Hematopoietic multipotent progenitor cell treated with erythropoietin and hydrocortisone succinate and interleukin-3 and kit ligand, for 6 days (in vitro differentiated cells): ENCODE results near the gene MAML1.

Experiments
- DNase-seq: peaks from one replicate; pipeline ENCODE4 v3.0.0-alpha.2; 2015

The MAML1 gene

GRCh38 chr5:179805529-179806249, 73.1 kb downstream of the MAML1 start:
- peak; percentile 63 for DNase-seq

GRCh38 chr5:179806250-179807048, 73.8 kb downstream of the MAML1 start, which contains the start of gene MGAT4B:
Gene MGAT4B, minus strand, starts transcription at chr5:179806866. Its CDS starts 283 bp downstream, at chr5:179806583.
- peak; percentile 90 for DNase-seq

GRCh38 chr5:179812135-179812825, 79.7 kb downstream of the MAML1 start:
- no peak for DNase-seq

GRCh38 chr5:179812997-179813607, 80.5 kb downstream of the MAML1 start:
- no peak for DNase-seq

GRCh38 chr5:179814090-179814489, 81.5 kb downstream of the MAML1 start:
- no peak for DNase-seq

- DNase-seq, result no peak
Observed at GRCh38 chr5:179815491-179816249, 83.0 kb downstream of the MAML1 start.

- DNase-seq, result no peak
Observed at GRCh38 chr5:179816401-179816795, 83.8 kb downstream of the MAML1 start.

GRCh38 chr5:179816796-179817469, 84.3 kb downstream of the MAML1 start:
- DNase-seq, result peak; percentile 57

- no peak for DNase-seq
Observed at GRCh38 chr5:179817470-179817840, 84.8 kb downstream of the MAML1 start.

GRCh38 chr5:179817890-179818745, 85.5 kb downstream of the MAML1 start:
- peak; percentile 30 for DNase-seq

- DNase-seq, result peak; percentile 87
Observed at GRCh38 chr5:179818746-179819295, 86.2 kb downstream of the MAML1 start.

GRCh38 chr5:179819296-179820126, 86.9 kb downstream of the MAML1 start:
- DNase-seq, result peak; percentile 63

GRCh38 chr5:179820127-179820482, 87.5 kb downstream of the MAML1 start:
- peak; percentile 40 for DNase-seq

GRCh38 chr5:179820483-179821297, 88.1 kb downstream of the MAML1 start, which contains the start of gene SQSTM1:
Gene SQSTM1, plus strand, starts transcription at chr5:179820905. Its CDS starts 32 bp downstream, at chr5:179820937.
- peak; percentile 86 for DNase-seq

GRCh38 chr5:179821298-179822058, 88.9 kb downstream of the MAML1 start:
- peak; percentile 98 for DNase-seq

GRCh38 chr5:179822059-179822432, 89.4 kb downstream of the MAML1 start:
- DNase-seq, result no peak

- no peak for DNase-seq
Observed at GRCh38 chr5:179822444-179822990, 89.9 kb downstream of the MAML1 start.
